Measurements from ENCODE around the gene CPNE7.
A peak's percentile ranks its signal among the peaks of the same experiment; 100 is the strongest.

CPNE7 gene

GRCh38 chr16:89596061-89596689 lies 20.6 kb downstream of the CPNE7 start:
- no peak overlapping the region for H3K4me3 ChIP-seq (ENCODE audit: low read length)
- DNase-seq (ENCODE audit: low read depth) = no peak
- no peak for TF ChIP-seq CTCF (conservative IDR thresholded peaks at IDR 0.05; ENCODE audit: low read length)

- no peak overlapping the region for H3K4me3 ChIP-seq (ENCODE audit: low read length)
- no peak for DNase-seq (ENCODE audit: low read depth)
- TF ChIP-seq CTCF (conservative IDR thresholded peaks at IDR 0.05; ENCODE audit: low read length) = no peak
These were observed 21.5 kb downstream of the CPNE7 start for GRCh38 chr16:89596957-89597649.

- TF ChIP-seq CTCF (conservative IDR thresholded peaks at IDR 0.05; ENCODE audit: low read length) = no peak
- peak; percentile 48 for DNase-seq (ENCODE audit: low read depth)
- H3K4me3 ChIP-seq (ENCODE audit: low read length) = no peak overlapping the region
These were observed 22.6 kb downstream of the CPNE7 start for GRCh38 chr16:89598199-89598598.

- no peak for DNase-seq (ENCODE audit: low read depth)
- H3K4me3 ChIP-seq (ENCODE audit: low read length) = no peak overlapping the region
- peak; percentile 22; the same call in 1 of the 2 replicates for TF ChIP-seq CTCF (conservative IDR thresholded peaks at IDR 0.05; ENCODE audit: low read length)
These were observed 23.9 kb downstream of the CPNE7 start for GRCh38 chr16:89599451-89599858.

- DNase-seq (ENCODE audit: low read depth) = no peak
- H3K4me3 ChIP-seq (ENCODE audit: low read length) = no peak overlapping the region
- no peak for TF ChIP-seq CTCF (conservative IDR thresholded peaks at IDR 0.05; ENCODE audit: low read length)
These were observed 24.3 kb downstream of the CPNE7 start for GRCh38 chr16:89599902-89600301.

- no peak overlapping the region for H3K4me3 ChIP-seq (ENCODE audit: low read length)
- no peak for DNase-seq (ENCODE audit: low read depth)
- TF ChIP-seq CTCF (conservative IDR thresholded peaks at IDR 0.05; ENCODE audit: low read length) = no peak
These were observed 24.9 kb downstream of the CPNE7 start for GRCh38 chr16:89600427-89600826.

GRCh38 chr16:89600956-89601355 lies 25.4 kb downstream of the CPNE7 start:
- TF ChIP-seq CTCF (conservative IDR thresholded peaks at IDR 0.05; ENCODE audit: low read length) = no peak
- H3K4me3 ChIP-seq (ENCODE audit: low read length) = no peak overlapping the region
- no peak for DNase-seq (ENCODE audit: low read depth)
